ENCODE results near the gene CAPN5. TPM values are rescaled to one million over a fixed set of nuclear protein-coding genes. Genes with fewer than 3 reads are reported as not detected.
A peak's percentile ranks its signal among the peaks of the same experiment; 100 is the strongest.

Gene CAPN5
- total and polyA plus RNA-seq, 2 experiments from 2014 or later = 25.2 to 28.8 TPM

- Histone ChIP-seq H3K79me2 (no peaks in the 10 kb centered on the region), H4K20me1 (ENCODE audit: insufficient read depth, poor library complexity, severe bottlenecking) (no peaks in the 10 kb centered on the region), H3K27ac (peak overlapping the region; percentile 27), H3K27me3 (no peaks in the 10 kb centered on the region), H3K36me3 (replicated peaks; ENCODE audit: insufficient read depth, low read depth) (no peaks in the 10 kb centered on the region), H3K4me3 (no peak overlapping the region), H3K9me2 (replicated peaks; ENCODE audit: insufficient read depth) (no peaks in the 10 kb centered on the region), H3K4me2 (no peak overlapping the region), H3K9me3 (ENCODE audit: low read depth) (no peaks in the 10 kb centered on the region), H2AFZ (no peak overlapping the region), H3K4me1 (ENCODE audit: insufficient read depth) (peaks cover 16% of the 10 kb centered on the region)
- TF ChIP-seq, protein P1, sequence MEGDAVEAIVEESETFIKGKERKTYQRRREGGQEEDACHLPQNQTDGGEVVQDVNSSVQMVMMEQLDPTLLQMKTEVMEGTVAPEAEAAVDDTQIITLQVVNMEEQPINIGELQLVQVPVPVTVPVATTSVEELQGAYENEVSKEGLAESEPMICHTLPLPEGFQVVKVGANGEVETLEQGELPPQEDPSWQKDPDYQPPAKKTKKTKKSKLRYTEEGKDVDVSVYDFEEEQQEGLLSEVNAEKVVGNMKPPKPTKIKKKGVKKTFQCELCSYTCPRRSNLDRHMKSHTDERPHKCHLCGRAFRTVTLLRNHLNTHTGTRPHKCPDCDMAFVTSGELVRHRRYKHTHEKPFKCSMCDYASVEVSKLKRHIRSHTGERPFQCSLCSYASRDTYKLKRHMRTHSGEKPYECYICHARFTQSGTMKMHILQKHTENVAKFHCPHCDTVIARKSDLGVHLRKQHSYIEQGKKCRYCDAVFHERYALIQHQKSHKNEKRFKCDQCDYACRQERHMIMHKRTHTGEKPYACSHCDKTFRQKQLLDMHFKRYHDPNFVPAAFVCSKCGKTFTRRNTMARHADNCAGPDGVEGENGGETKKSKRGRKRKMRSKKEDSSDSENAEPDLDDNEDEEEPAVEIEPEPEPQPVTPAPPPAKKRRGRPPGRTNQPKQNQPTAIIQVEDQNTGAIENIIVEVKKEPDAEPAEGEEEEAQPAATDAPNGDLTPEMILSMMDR (IDR thresholded peaks at IDR 0.05; ENCODE audit: poor library complexity) = no peak
- TF ChIP-seq EZH2phosphoT487 (IDR thresholded peaks at IDR 0.05; ENCODE audit: low read depth, severe bottlenecking, unreplicated experiment) = no peak
- no peak for TF ChIP-seq EZH2 (IDR thresholded peaks at IDR 0.05; ENCODE audit: borderline replicate concordance)
- 65% methylated on average over 3 of the region's 3 CpGs for WGBS (ENCODE audit: low lambda C conversion rate, missing lambda C conversion rate)
- DNase-seq (ENCODE audit: low spot score) = peak; percentile 69
These were observed 41.2 kb downstream of the CAPN5 start for GRCh38 chr11:77107950-77108349.

- H3K4me2 ChIP-seq = no peak overlapping the region
- no peak overlapping the region for H2AFZ ChIP-seq
- no peak overlapping the region for H3K4me3 ChIP-seq
- H3K79me2 ChIP-seq = no peaks in the 10 kb centered on the region
- peaks cover 16% of the 10 kb centered on the region for H3K4me1 ChIP-seq (ENCODE audit: insufficient read depth)
- H3K36me3 ChIP-seq (replicated peaks; ENCODE audit: insufficient read depth, low read depth) = no peaks in the 10 kb centered on the region
- H3K27me3 ChIP-seq = no peaks in the 10 kb centered on the region
- H4K20me1 ChIP-seq (ENCODE audit: insufficient read depth, poor library complexity, severe bottlenecking) = no peaks in the 10 kb centered on the region
- H3K9me2 ChIP-seq (replicated peaks; ENCODE audit: insufficient read depth) = no peaks in the 10 kb centered on the region
- H3K27ac ChIP-seq = no peak overlapping the region
- TF ChIP-seq, protein P1 (IDR thresholded peaks at IDR 0.05; ENCODE audit: poor library complexity) = no peak
- TF ChIP-seq EZH2phosphoT487 (IDR thresholded peaks at IDR 0.05; ENCODE audit: low read depth, severe bottlenecking, unreplicated experiment) = no peak
- TF ChIP-seq EZH2 (IDR thresholded peaks at IDR 0.05; ENCODE audit: borderline replicate concordance) = no peak
- WGBS (ENCODE audit: low lambda C conversion rate, missing lambda C conversion rate) = 90% methylated on average over 9 of the region's 9 CpGs
- no peak for DNase-seq (ENCODE audit: low spot score)
- H3K9me3 ChIP-seq (ENCODE audit: low read depth) = no peaks in the 10 kb centered on the region
These were observed 41.7 kb downstream of the CAPN5 start for GRCh38 chr11:77108436-77108835.

DNA sequence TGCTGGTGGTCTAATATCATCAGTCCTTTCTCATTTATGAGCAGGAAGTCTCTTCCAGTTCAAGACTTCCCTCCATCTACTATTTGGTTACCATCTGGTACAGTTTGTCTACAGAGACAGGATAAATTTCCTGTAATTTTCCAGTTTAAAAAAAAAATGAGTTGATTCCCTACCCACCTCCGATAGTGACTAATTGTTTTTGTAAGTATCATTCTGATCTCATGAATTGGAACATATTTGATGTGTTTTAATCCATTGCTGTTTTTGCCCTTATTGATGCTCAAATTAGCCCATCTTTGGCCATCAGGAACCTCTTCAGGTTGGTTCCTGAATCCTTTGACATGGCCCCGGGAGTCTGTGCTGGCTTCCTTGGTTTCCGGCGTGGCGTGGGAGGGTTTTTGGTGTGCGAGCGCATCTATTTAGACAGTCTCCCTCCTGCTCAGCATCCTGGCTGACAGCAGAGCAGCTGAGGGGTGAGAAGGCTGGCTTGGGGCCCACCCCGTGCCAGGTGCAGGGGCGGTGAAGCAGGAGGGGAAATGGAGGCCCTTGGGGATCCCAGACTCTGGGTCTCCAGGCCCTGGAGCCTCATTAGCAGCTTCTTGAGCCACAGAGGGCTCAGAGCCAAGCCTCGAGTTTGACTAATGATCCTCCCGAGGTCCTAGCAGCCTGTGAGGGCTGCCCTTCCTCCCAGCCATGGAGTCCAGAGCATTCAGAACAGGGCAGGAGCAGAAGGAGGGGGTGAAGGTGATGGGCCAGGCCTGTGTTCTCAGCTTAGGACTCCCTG is 42.7 kb downstream of the CAPN5 start:
- H3K36me3 ChIP-seq (replicated peaks; ENCODE audit: insufficient read depth, low read depth) = no peaks in the 10 kb centered on the region
- TF ChIP-seq, protein P1 (IDR thresholded peaks at IDR 0.05; ENCODE audit: poor library complexity) = no peak
- TF ChIP-seq EZH2phosphoT487 (IDR thresholded peaks at IDR 0.05; ENCODE audit: low read depth, severe bottlenecking, unreplicated experiment) (no peak), EZH2 (IDR thresholded peaks at IDR 0.05; ENCODE audit: borderline replicate concordance) (no peak)
- H3K27me3 ChIP-seq = no peaks in the 10 kb centered on the region
- H3K4me3 ChIP-seq = no peak overlapping the region
- H3K4me2 ChIP-seq = no peak overlapping the region
- peaks cover 16% of the 10 kb centered on the region for H3K4me1 ChIP-seq (ENCODE audit: insufficient read depth)
- no peaks in the 10 kb centered on the region for H3K9me3 ChIP-seq (ENCODE audit: low read depth)
- H2AFZ ChIP-seq = no peak overlapping the region
- DNase-seq (ENCODE audit: low spot score) = no peak
- H3K27ac ChIP-seq = no peak overlapping the region
- no peaks in the 10 kb centered on the region for H4K20me1 ChIP-seq (ENCODE audit: insufficient read depth, poor library complexity, severe bottlenecking)
- no peaks in the 10 kb centered on the region for H3K79me2 ChIP-seq
- H3K9me2 ChIP-seq (replicated peaks; ENCODE audit: insufficient read depth) = no peaks in the 10 kb centered on the region
- 83% methylated on average over 11 of the region's 11 CpGs for WGBS (ENCODE audit: low lambda C conversion rate, missing lambda C conversion rate)
